Hematopoietic multipotent progenitor cell (in vitro differentiated cells): ENCODE results near the gene HSDL2. TPM values are rescaled to one million over a fixed set of nuclear protein-coding genes. Genes with fewer than 3 reads are reported as not detected.
"Not testable (repeated sequence)": the region's sequence is repeated elsewhere in the genome, so short reads cannot be mapped to it uniquely, and the experiment has no call there.

Source experiments
- DNase-seq, 3 donors: peaks; one replicate each; pipeline ENCODE4 v3.0.0-alpha.2; 2011 to 2015; ENCODE audit warnings: low read depth in 2 of 3, low spot score in 2 of 3
- total RNA-seq: library from RNA; depleted of rRNA; stranded (reverse); fragments of >200 nt; gene quantifications from one replicate; pipeline ENCODE4 v1.2.3, GENCODE V29; 2012

HSDL2 gene
- total RNA-seq, 1 donor: 17.0 TPM

DNA sequence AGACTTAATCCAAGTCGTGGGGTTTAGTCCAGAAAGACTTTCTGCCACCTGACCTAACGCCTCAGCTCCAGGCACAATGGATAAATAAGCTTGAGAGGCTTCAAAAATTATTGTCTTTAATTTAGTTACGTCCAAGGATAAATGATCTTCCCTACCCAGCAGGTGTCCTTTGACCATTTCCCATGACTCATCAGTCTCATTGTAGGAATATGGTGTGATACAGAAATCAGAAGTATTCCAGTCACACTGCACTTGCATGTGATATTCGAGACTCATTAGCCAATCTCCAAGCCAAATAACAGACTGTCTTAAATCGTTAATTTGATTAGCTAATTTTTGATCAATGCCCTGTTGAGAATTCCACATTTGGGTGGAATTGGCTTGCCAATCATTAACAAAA is 13.2 kb downstream of the HSDL2 start:
- DNase-seq: not testable (repeated sequence)

DNA sequence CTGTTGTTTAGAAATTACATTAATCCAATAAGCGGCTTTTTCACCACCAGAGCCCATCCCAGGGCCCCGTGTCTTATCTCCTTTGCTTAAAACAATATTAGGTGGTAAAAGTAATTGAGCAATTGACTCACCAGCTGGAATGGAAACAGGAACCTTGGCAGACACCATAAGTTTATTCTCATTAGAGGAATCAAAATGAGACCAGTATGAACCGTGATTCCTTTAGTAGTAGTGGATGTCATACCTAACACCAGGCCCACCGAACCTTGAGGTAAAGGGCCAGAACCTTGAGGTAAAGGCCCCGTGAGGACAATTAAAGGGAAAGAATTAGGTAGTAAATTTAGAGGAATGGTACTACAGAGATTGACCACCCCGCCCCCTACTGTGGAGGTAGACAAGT is 16.5 kb downstream of the HSDL2 start:
- DNase-seq: no peak

DNA sequence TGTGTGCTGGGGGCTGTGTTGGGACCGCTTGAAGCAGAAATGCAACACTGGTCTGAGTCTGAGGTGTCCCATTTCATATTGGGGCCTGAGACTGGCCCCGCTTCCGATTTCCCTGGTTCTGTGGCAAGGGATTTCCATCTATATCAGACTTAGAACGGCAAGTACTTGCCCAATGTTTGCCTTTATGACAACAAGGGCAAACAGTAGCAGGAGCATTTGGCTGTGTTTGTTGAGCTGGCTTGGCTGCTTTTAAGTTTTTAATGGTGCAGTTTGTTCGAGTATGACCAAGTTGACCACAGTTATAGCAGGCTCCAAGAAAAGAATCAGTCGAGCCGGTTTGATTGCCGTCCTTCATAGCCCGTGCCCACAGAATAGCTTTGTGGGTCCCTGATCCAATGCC is 17.0 kb downstream of the HSDL2 start:
- no peak for DNase-seq

DNA sequence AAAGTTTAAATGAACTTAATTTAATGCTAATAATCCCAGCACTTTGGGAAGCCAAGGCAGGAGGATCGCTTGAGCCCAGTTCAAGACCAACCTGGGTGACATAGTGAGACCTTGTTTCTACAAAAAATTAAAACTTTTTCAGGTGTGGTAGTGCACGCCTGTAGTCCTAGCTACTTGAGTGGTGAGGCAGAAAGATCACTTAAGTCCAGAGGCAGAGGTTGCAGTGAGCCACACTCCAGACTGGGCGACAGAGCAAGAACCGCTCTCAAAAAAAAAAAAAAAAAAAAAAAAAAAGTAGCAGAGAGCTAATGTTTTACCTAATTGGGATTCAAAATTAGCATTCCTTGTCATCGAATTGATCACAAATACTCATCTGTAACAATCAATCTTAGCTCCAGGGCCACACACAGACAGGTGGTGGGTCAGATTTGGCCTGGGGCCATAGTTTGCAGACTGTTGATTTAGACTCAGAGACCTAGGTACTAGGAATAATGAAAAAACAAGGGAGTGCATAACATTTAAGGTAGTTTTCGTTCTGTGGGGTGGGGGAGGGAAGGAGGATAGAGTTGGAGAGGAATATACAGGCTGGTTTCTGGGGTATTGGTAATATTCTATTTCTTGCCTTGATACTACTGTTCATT is 21.4 kb downstream of the HSDL2 start:
- no peak for DNase-seq

DNA sequence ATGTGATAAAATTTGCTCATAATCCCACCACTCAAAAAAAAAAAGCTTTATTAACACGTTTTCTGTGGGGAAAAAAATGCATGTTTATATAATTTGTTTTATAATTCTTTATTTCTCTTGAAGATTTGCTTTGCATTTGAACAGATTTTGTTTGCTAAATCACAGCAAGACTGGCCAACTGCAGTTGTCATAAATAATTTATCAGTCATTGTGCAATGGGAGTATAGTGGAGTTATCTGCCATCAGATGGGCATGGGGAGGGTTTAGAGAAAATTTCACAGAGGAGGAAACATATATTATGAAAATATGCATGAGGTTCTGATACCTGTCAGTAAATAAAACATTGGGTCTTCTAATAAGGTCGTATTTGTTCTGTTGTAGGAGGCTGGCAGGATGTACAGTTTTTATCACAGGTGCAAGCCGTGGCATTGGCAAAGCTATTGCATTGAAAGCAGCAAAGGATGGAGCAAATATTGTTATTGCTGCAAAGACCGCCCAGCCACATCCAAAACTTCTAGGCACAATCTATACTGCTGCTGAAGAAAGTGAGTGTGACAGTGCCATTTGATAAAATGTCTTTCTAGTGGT is 23.8 kb downstream of the HSDL2 start:
- no peak for DNase-seq

DNA sequence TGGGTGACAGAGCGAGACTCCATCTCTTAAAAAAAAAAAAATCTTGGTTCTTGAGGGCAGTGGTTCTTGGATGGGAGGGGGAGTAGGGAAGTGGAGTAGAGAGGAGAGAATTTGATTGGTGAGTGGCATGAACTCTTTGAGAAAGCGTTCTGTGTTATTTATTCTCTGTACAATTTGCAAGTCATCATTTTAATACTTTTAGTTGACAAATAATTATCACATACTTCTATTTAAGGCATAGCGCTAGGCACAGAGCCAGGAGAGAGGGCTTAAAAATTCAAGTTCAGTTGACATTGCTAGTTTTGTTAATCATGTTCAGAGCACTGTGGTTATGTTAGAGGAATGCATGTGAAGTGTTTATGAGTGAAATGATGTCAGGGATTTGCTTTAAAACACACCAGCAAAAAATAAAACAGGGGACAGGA is 24.6 kb downstream of the HSDL2 start:
- no peak for DNase-seq

DNA sequence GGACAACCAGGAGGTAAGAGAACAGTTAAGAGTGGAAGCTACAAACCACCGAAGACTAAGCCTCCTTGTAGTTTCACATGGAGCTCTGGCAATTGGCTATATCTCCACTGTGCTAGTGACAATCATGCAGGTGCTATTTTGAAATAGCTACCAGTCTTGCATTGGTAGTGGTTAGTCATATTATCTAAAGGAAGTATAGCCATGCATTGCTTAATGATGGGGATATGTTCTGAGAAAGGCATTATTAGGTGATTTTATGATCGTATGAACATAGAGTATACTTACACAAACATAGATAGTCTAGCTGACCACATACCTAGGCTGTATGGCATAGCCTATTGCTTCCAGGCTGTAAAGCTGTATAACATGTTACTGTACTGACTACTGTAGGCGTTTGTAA is 28.4 kb downstream of the HSDL2 start:
- no peak for DNase-seq

DNA sequence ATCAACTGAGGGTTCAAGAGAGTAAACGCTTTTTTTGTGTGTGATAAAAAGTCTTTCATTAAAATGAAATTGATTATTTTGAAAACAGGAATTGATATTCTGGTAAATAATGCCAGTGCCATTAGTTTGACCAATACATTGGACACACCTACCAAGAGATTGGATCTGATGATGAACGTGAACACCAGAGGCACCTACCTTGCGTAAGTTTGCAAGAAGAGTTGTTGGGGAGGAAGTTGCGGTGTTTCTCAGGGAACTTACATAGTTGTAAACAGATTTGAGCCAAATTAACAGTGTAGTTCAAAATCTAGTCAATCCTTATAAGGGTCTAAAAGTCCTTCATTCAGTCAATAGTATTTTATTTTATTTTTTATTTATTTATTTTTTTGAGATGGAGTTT is 28.9 kb downstream of the HSDL2 start:
- DNase-seq: no peak

DNA sequence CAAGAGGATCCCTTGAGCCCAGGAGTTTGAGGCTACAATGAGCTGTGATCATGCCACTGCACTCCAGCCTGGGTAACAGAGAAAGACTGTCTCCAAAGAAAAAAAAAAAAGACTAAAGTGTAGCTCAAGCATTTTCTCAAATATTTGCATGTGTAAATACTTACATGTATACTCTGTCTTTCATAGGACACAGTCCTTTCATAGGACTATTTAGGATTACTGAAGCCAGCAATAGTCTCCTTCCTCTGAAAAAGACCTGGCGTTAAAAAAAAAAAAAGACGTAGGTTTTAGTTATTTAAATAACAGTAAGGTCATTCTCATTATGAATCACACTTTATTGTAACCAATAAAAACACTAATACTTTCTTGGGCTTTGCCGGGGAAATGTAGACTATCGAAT is 29.9 kb downstream of the HSDL2 start:
- no peak for DNase-seq

DNA sequence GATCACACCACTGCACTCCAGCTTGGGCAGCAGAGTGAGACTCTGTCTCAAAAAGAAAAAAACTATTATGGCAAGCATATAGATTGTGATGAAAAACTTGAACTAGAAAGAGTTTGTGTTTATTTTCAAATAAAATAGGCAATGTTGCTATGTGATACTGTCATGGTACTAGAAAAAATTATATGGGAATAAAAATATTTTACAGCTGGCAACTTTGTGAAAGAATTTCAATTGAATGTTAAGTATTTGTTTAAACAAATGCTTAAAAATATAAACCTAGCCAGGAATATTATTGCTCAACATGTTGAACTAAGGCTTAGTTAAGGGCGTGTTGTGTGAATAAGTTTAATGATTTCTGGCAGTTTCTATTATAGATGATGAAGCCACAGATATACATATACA is 31.7 kb downstream of the HSDL2 start:
- no peak for DNase-seq

DNA sequence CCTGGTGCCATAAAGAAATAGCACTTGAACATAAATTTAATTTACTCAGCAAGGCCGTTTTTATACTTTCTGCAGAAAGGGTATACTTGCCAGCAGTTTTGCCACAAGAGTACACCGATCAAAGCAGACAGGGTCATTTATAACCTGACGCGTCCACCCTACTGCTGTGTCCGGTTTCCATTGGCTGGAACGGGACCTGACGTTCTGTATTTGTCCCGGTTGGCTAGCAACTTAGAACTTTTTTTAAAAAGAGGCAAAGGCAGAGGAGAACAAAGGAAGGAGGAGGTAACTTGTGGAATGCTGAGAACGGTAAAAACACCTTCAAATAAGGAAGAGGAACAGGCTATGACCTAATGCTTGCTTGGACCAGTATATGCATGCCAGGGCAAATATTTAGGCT is 33.8 kb downstream of the HSDL2 start:
- DNase-seq: not testable (repeated sequence)

DNA sequence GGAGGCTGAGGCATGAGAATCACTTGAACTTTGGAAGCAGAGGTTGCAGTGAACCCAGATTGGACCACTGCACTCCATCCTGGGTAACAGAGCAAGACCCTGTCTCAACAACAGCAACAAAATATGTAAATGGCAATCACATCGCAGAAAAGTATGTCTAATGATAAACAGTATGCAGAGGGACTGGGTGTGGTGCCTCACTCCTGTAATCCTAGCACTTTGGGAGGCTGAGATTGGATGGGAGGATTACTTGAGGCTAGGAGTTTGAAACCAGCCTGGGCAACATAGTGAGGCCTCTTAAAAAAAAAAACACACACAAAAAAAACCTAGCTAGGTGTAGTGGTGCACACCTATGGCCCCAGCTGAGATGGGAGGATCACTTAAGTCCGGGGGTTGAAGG is 40.3 kb downstream of the HSDL2 start:
- DNase-seq: no peak

DNA sequence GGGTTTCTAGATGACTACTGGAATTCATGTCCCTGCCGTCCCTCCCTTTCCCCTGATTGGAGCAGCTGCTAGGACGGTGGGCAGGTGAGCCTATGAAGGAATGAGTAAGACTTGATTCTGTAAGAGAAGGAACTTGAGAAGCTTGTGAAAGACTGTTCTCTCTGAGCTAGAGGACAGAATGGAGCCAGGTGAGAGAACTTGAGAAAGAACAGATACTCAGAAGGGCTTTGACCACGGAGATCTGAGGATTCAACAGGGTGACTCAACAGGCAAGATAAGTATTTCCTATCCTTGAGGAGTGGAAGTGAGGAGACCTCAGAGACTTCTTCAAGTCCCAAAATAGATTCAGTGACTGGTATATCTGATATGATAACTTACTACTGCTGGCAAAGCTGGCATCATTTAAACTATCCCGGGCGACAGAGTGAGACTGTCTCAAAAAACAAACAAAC is 41.9 kb downstream of the HSDL2 start:
- no peak for DNase-seq

DNA sequence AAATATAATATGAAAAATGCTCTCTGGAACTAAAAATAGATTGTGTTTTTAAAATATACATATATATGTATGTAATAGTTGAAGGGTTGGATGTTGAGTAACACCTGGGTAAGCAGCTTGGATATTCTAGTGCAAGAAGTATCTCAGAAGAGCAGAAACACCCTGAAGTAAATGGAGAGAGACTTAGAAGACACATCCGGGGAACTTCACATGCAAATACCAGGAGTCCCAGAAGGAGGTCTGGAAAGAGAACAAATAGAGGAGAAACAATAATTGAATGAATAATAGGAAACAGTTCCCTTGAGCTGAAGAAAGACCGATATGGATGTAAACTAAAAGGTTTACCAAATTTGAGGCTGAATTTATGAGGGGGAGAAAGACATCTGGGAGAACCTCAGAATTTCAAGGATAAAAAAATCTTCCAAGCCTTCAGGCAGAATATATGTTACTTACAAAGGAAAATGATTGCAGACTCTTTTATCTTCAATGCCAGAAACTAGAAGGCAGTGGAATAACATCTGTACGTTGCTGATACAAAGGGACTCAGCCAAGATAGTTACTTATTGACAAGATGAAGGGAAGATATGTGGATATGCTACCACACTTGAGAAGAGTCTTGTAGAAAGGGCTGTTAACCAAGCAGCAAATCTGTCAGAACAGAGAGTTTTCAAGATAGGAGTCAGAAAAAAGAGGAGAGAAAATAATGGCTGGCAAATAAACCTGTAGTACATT is 42.7 kb downstream of the HSDL2 start:
- DNase-seq: no peak

DNA sequence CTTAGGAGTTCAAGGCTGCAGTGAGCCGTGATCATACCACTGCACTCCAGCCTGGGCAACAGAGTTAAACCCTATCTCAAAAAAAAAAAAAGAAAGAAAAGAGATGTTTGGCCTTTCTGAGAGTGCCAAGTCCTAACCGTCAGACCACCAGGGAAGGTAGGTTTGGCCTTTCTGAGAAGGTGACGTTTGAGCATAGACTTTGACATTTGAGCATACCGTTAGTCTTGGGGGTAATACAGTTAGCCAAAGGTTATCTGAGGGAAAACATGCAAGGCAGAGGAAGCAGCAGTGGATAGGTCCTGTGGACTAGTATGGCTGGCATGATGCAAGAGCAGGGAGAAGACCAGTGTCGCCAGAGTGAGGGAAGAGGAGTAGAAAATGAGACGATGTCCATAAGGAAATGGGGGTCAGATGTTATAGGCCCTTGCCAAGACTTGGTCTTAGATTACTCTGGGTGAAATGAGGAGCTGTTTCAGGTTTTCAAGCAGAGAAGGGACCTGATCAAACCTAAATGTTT is 50.2 kb downstream of the HSDL2 start:
- DNase-seq: no peak

DNA sequence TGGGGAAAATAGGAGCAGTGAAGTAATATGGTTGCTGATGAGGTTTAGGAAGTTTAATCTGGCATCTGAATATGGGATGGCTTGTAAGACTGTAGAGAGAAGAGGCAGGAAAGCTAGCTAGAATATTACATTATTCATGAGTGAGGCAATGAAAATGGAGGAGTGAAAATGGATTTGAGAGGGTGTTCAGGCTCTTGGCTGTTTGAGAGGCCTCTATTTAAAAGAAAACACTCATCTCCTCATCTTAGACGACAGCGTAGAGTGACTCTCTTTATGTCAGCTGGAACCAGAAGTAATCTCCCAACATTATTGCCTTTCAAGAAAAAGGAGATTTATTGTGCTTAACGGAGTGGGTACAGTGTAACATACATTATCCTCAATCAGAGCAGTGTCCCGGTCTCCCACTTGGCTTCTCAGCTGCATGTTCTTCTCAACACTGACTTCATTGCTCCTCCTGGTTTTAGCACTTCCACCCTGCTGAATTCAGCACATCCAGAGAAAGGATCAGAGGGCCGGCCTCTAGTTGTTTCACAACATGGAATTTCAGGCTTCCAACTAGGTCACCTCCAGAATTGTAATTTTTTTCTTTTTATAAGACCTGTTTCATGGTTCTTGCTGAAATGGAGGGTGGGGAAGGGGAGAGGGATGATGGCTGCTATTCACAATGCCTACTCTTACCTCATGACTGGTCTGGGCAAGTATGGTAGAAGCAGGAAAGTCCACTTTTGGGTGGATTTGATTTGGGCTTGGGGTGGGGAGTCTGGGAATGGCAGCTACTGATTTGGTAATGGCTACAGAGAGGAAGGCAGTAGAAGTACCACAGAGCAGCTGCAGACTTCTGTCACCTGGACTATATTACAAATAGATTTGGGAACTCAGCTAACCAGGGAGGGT is 53.8 kb downstream of the HSDL2 start:
- DNase-seq: no peak

DNA sequence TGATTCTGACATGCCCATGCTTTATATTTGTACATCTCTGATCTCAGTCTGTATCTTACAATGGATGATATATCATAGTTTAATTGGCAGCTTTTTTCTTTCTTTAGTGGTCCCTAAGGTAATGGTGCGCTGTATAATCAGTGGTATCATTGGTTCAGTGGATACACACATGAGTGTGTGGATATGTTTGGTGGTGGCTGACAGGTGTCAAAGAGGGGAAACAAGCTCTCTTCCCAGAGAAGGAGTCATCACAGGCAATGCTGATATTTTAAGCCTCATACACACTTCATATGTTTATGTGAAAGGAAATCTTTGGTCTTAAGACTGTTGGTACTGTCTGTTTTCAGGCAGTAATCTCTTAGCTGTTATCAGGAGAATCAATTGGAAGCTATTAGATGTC is 54.6 kb downstream of the HSDL2 start:
- no peak for DNase-seq

DNA sequence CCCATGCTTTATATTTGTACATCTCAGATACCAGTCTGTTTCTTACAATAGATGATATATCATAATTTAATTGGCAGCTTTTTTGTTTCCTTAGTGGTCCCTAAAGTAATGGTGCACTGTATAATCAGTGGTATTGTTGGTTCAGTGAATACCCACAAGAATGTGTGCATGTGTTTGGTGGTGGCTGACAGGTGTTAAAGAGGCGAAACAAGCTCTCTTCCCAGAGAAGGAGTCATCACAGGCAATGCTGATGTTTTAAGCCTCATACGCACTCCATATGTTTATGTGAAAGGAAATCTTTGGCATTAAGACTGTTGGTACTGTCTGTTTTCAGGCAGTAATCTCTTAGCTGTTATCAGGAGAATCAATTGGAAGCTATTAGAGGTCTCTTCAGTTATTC is 57.5 kb downstream of the HSDL2 start:
- DNase-seq: no peak

DNA sequence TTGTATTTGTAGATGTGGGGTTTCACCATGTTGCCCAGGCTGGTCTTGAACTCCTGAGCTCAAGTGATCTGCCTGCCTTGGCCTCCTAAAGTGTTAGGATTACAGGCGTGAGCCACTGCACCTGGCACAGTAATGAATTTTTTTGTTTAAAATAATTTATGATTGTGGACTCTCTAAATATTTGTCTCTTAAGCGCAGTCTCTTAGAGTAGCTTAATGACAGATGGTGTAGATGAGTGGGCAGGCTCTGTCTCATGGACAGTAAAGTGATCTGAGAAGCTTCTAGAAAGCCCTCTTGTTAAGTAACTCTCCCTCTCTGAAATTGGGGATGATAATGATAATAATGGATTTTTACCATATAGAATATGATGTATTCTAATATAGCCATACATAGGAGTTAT is 59.3 kb downstream of the HSDL2 start:
- no peak for DNase-seq

DNA sequence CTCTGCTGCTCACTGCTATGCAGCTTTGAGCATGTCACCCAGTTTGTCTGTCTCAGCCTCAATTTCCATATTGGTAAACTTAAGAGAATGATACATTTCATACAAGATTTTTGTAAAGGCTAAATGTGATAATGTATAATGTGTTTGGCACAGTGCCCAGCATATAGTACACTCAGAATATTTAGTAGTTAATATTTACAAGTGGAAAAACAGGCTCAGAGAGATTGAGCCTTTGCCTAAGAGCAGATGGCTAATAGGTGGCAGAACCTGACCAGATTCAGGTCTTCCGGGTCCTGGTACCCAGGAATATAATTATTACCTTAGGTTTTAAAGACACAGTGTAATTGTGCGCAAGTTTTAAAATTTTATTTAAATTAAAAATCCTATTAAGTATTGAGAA is 59.9 kb downstream of the HSDL2 start:
- DNase-seq: no peak

DNA sequence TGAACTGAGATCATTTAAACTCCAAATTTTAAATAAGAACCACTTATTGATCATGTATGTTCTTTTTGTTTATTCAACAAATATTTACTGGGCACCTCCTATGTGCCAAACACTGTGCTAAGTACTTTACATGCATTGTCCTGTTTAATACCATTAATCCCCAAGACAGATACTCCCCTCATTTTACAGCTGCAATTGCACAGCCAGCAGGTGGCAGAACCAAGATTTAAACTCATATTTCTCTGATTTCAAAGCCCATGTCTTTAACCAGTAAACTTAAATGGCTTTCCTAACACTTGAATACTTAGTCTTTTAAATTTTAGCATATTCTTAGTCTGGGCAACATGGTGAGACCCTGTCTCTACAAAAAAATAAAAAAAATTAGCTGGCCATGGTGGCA is 63.3 kb downstream of the HSDL2 start:
- DNase-seq: peak in 2 of 3 donors; percentile 22 to 65
